D721Med (cell line): Measurements from ENCODE around the gene CRIM1.

Source experiments
- DNase-seq: peaks from one replicate; pipeline ENCODE4 v3.0.0; 2011; ENCODE audit warnings: low spot score; ENCODE audit not compliant: insufficient read length
- FAIRE-seq: peaks from 2 replicates; lab custom pipeline; 2011; peaks lifted over from hg19 to GRCh38; lab: Jason Lieb, UNC
- TF ChIP-seq, protein P1 (sequence below): IDR thresholded peaks from 2 replicates; pipeline ENCODE4 v1.5.1; 2012; ENCODE audit warnings: mild to moderate bottlenecking, control low read depth; ENCODE audit not compliant: insufficient read depth; ENCODE audit errors: missing control alignments

The CRIM1 gene

DNA sequence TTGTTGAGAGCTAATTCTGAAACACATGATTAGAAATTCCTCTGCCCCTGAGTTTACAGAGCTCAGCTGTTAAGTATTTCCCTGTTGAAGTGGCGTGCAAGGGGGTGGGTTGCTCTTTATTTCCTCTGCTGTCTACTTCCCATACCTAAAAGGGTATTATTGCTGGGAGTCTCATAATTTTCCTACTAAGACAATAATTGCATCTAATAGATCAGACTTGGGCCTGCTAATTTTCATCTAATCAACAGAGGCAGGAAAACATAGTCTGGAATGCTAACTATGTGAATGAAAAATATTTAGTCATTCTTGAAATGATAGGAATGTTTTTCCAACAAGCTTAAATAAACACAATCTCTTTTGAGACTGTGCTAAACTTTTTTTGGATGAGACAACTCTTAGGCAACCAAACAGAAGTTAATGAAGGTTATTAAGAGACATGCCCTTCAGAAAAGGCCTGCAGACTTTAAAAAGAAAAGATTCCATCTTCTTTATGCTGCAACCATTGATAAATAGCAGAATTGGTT lies 131.0 kb downstream of the CRIM1 start:
- no peak for DNase-seq
- TF ChIP-seq, protein P1, sequence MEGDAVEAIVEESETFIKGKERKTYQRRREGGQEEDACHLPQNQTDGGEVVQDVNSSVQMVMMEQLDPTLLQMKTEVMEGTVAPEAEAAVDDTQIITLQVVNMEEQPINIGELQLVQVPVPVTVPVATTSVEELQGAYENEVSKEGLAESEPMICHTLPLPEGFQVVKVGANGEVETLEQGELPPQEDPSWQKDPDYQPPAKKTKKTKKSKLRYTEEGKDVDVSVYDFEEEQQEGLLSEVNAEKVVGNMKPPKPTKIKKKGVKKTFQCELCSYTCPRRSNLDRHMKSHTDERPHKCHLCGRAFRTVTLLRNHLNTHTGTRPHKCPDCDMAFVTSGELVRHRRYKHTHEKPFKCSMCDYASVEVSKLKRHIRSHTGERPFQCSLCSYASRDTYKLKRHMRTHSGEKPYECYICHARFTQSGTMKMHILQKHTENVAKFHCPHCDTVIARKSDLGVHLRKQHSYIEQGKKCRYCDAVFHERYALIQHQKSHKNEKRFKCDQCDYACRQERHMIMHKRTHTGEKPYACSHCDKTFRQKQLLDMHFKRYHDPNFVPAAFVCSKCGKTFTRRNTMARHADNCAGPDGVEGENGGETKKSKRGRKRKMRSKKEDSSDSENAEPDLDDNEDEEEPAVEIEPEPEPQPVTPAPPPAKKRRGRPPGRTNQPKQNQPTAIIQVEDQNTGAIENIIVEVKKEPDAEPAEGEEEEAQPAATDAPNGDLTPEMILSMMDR, result no peak
- no peak for FAIRE-seq

DNA sequence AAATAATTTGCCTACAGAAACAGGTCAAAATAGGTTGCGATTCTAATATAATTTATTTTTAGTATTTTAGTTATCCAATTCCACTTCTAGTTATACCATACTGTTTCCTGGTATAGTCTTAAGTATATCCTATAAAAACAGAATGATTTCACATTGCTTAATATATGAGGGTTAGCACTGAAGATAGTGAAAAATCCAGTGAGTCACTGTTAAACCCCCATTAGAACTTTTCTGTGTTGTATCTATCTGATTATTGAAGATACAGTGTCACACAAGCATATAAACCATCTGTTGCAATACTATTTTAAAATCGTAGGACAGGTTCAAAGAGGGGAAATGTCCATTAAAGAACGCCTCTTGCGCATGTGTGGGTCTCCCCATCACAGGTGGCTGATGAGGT lies 132.4 kb downstream of the CRIM1 start:
- FAIRE-seq (no peak), DNase-seq (no peak)
- TF ChIP-seq, protein P1, result no peak

DNA sequence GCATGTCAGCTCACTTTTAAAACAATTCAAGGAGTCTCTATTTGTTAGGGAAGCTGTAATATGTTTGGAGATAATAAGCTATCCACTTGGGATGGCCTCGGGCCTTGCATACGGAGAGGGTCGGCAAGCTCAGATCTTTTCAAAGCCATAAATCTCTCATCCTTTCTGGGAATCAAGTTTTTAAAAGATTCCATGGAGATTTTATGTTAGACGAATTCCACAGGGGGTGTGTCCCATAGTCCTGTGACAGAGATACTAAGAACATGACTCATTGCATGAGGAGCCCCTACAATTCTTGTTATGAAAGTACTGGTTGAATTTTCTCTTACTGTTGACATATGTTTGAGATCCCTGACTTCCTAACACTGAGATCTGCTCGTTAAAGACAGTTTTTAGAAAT lies 133.7 kb downstream of the CRIM1 start:
- FAIRE-seq (no peak), DNase-seq (no peak)
- TF ChIP-seq, protein P1, result no peak

DNA sequence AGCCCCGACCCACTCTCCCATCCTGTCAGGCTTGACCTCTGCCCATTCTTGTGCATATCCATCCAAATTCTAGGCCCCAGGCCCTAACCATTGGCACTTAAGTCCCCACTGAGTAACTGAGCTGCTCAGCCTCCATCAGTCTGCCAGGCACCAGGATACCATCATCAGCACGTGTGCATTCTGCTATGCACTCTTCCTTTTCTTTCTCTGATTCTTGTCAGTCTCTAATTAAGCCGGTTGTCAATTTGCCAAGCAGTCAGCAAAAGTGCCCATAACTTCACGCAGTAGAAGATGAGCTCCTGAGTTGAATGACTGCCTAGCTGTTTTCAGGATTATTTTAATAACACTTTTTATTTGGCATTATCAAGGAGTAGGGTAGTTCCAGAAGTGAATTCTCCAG lies 135.2 kb downstream of the CRIM1 start:
- DNase-seq (no peak), FAIRE-seq (no peak)
- TF ChIP-seq, protein P1, result no peak

DNA sequence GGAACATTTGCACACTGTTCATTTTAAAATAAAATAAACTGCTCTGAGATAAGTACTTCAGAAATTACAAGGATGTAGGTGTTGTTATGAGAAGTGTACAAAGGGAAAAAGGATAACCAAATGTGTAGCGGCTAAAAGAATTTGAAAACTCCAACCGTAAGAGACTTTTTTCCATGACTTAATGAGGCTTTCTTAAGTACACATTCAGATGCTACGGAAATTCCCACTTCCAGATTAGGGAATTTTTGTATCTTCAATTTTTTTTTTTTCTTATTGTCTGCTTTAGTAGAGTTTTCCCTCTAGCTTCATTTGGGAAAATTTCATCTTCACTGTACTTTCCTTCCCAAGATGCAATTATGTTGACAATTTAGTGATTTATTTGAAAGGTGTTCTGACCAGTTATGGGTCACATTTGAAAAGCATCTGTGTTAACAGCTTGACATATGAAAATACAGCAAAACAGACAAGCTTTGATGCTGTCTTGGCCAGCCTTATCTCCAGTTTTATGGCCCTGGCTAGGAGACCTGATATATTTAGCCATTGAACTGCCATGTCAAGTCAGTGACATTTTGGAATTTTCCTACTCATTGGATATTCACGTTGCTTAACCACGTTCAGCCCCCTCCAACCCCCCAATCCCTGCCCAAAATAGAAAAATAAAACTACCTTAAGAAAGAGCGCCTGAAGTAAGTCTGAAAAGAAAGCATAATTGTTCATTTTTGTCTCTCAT lies 136.8 kb downstream of the CRIM1 start:
- FAIRE-seq, result no peak
- TF ChIP-seq, protein P1, result no peak

DNA sequence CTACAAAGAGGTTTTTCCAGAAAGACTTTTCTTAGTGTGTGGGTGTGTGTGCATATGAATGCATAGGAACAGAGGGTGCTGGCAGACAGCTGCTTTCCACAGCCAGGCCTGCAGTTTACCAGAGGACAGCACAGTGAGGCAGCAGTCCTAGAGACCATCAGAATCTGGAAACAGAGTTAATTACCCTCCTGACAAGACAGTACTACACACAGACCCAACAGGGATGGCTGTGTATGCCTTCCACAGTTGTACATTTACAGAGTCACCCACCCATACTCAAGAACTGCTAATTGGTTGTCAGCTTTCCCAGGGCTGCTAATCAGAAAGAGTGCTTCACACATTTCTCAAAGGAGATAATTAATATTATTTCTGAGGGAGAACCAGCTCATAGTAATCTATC lies 137.7 kb downstream of the CRIM1 start:
- TF ChIP-seq, protein P1, result no peak
- DNase-seq (no peak), FAIRE-seq (peak; percentile 35)

More for the DNA sequence above, 136.8 kb downstream of the CRIM1 start:
- no peak for DNase-seq

DNA sequence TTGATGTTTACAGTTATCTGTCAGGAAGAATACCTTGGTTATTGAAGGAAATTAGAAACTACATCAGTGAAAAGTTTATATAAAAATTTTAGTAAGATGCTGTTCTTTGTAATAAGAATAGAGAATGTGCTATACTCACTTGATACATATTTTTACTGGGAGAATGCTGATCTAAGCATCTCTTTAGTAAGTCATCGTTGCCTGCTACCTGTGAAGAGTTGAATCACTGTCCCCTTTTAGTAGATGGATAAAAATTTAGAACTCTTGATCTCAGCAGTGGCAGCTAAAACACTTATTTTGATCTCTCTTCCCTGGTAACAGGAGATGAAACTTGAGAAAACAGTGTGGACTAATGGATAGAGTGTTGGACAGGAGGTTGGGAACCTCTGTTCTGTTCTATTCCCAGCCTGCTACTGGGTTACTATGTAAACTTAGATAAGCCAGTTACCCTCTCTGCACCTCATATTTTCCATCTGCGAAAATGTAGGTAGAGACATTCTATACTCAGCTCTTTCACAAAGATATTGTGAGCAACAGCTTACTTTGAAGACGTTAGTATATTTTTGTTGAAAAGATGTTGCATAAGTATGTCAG lies 142.1 kb downstream of the CRIM1 start:
- no peak for FAIRE-seq
- TF ChIP-seq, protein P1, result no peak
- DNase-seq, result no peak
